K562 (cell line): ENCODE data around the gene ZIC2. TPM values are rescaled to one million over a fixed set of nuclear protein-coding genes. Genes with fewer than 3 reads are reported as not detected.

Experiments
- ATAC-seq: fragments of 200-7000 bp; cut with Tn5 transposase; 3 replicates; pipeline ENCODE4 v1.9.1; 2020; ENCODE audit warnings: moderate library complexity
- BruUV-seq: library from RNA; stranded (reverse); fragments of 400-500 nt; replicated peaks from 2 replicates; lab custom pipeline; 2021; lab: Mats Ljungman, UMichigan
- CTCF ChIA-PET: fragments of 300-600 bp; formaldehyde crosslinking; extraction: SDS; loops from one replicate; lab custom pipeline; 2021; ENCODE audit warnings: low intra/inter-chr PET ratio; lab: Yijun Ruan, JAX
- POLR2A ChIA-PET: fragments of 300-600, 350-650 bp; sonication (Branson Sonifier 250); formaldehyde crosslinking; extraction: SDS; loops from one replicate; lab custom pipeline; 2021; ENCODE audit warnings: antibody characterized with exemption, inconsistent platforms; lab: Yijun Ruan, JAX
- DNase-seq, 4 experiments: peaks; one replicate each; pipeline versions ENCODE4 v3.0.0 to v3.0.0-alpha.2; 2011 to 2018; ENCODE audit warnings: low spot score in 3 of 4, mixed read lengths in 3 of 4; ENCODE audit errors: extremely low read depth in 1 of 4
- FAIRE-seq: peaks from 2 replicates; lab custom pipeline; 2011; peaks lifted over from hg19 to GRCh38; lab: Jason Lieb, UNC
- H2AFZ ChIP-seq: 2 replicates; pipeline ENCODE4 v1.6.0; 2011; ENCODE audit warnings: low read depth, low read length, control low read depth, inconsistent platforms
- H3K27ac ChIP-seq: fragments of 200-600 bp; 3 replicates; pipeline ENCODE4 v1.8.0; 2011; ENCODE audit warnings: low read depth, mild to moderate bottlenecking, control low read depth, inconsistent platforms, low read length, moderate library complexity, mixed read lengths; ENCODE audit errors: extremely low read depth
- H3K27me3 ChIP-seq, 2 experiments: fragments of 300-600 bp in 1 of 2; 2 replicates in 1 of 2; 3 replicates in 1 of 2; pipeline versions ENCODE4 v1.6.0 to v1.8.0; 2011; ENCODE audit warnings: inconsistent platforms in 2 of 2, low read length in 2 of 2, mild to moderate bottlenecking in 1 of 2, mixed read lengths in 1 of 2, moderate library complexity in 1 of 2; ENCODE audit not compliant: control insufficient read depth in 2 of 2, insufficient read depth in 2 of 2
- H3K36me3 ChIP-seq: fragments of 300-600 bp; 3 replicates; pipeline ENCODE4 v1.8.0; 2011; ENCODE audit warnings: mild to moderate bottlenecking, low read length, inconsistent platforms; ENCODE audit not compliant: control insufficient read depth, insufficient read depth
- H3K4me1 ChIP-seq, 2 experiments: fragments of 200-600 bp in 1 of 2; replicated peaks in 1 of 2; 2 replicates in 1 of 2; 3 replicates in 1 of 2; pipeline versions ENCODE4 v1.5.1 to v1.8.0; 2011; ENCODE audit warnings: inconsistent platforms in 2 of 2, low read length in 2 of 2, mild to moderate bottlenecking in 1 of 2, mixed read lengths in 1 of 2, moderate library complexity in 1 of 2; ENCODE audit not compliant: control insufficient read depth in 2 of 2, insufficient read depth in 2 of 2
- H3K4me2 ChIP-seq: 2 replicates; pipeline ENCODE4 v1.6.1; 2011; ENCODE audit warnings: low read length, control low read depth, inconsistent platforms, mixed read lengths; ENCODE audit not compliant: insufficient read depth
- H3K4me3 ChIP-seq: fragments of 200-600 bp; sonication (generic), shearing (Covaris generic); 2 replicates; pipeline ENCODE4 v1.5.1; 2016; ENCODE audit warnings: control low read depth, inconsistent platforms
- H3K79me2 ChIP-seq: fragments of 200-600 bp; 3 replicates; pipeline ENCODE4 v1.8.0; 2011; ENCODE audit warnings: low read length, inconsistent platforms; ENCODE audit not compliant: control insufficient read depth, insufficient read depth
- H3K9ac ChIP-seq, 2 experiments: 2 replicates each; pipeline versions ENCODE4 v1.6.0 to v1.6.1; 2011; ENCODE audit warnings: low read depth in 2 of 2, low read length in 2 of 2, control low read depth in 1 of 2, inconsistent platforms in 1 of 2, mild to moderate bottlenecking in 1 of 2, mixed read lengths in 1 of 2; ENCODE audit not compliant: insufficient read depth in 1 of 2
- H3K9me1 ChIP-seq: one replicate; pipeline ENCODE4 v1.6.0; 2011; ENCODE audit warnings: inconsistent platforms, mild to moderate bottlenecking, low read length, moderate library complexity; ENCODE audit not compliant: control insufficient read depth, insufficient read depth
- H3K9me3 ChIP-seq: replicated peaks from 2 replicates; pipeline ENCODE4 v1.5.1; 2011; ENCODE audit warnings: low read depth, low read length, inconsistent platforms; ENCODE audit not compliant: control insufficient read depth, insufficient read depth
- H4K20me1 ChIP-seq: replicated peaks from 2 replicates; pipeline ENCODE4 v1.6.1; 2011; ENCODE audit warnings: low read length, inconsistent platforms, mixed read lengths; ENCODE audit not compliant: control insufficient read depth, insufficient read depth
- CREM ChIP-seq: IDR thresholded peaks from 2 replicates; pipeline ENCODE4 v1.6.1; 2014; ENCODE audit warnings: antibody characterized with exemption, low read depth
- ESRRB ChIP-seq: fragments of 250-450 bp; sonication (Bioruptor Pico); IDR thresholded peaks from 2 replicates; pipeline ENCODE4 v1.5.0; 2020; ENCODE audit warnings: mild to moderate bottlenecking, moderate library complexity, borderline replicate concordance
- FOXJ3 ChIP-seq: sonication (generic); formaldehyde crosslinking; IDR thresholded peaks from 2 replicates; pipeline ENCODE4 v1.4.0; 2020; ENCODE audit warnings: mild to moderate bottlenecking, missing genetic modification reagents
- IFI16 ChIP-seq: fragments of 250-450 bp; sonication (Bioruptor Pico); IDR thresholded peaks from 2 replicates; pipeline ENCODE4 v2.1.2; 2022; ENCODE audit warnings: mild to moderate bottlenecking, inconsistent platforms
- KDM5B ChIP-seq: fragments of 200-600 bp; sonication (generic); IDR thresholded peaks from 2 replicates; pipeline ENCODE4 v1.6.1; 2012; ENCODE audit warnings: low read depth, mild to moderate bottlenecking, moderate library complexity, low read length, control low read depth, inconsistent platforms; ENCODE audit not compliant: insufficient replicate concordance
- RFX1 ChIP-seq: fragments of 450-650 bp; IDR thresholded peaks from 2 replicates; pipeline ENCODE4 v1.6.1; 2016; ENCODE audit warnings: mild to moderate bottlenecking, moderate library complexity
- RFX7 ChIP-seq: fragments of 250-450 bp; sonication (Bioruptor Pico); IDR thresholded peaks from 2 replicates; pipeline ENCODE4 v1.5.1; 2021; ENCODE audit warnings: mild to moderate bottlenecking
- ZBED1 ChIP-seq: IDR thresholded peaks from 2 replicates; pipeline ENCODE4 v1.6.1; 2014
- ZNF695 ChIP-seq: fragments of 450-650 bp; formaldehyde crosslinking; IDR thresholded peaks from 2 replicates; pipeline ENCODE4 v1.4.0; 2020; ENCODE audit warnings: mild to moderate bottlenecking, moderate library complexity
- WGBS: fragments of 100-300 bp; shearing (Covaris generic); methylation state at CpG from one replicate; pipeline ENCODE4 v1.1.6; 2016; ENCODE audit warnings: low coverage, mixed read lengths; ENCODE audit not compliant: insufficient coverage; ENCODE audit errors: missing lambda C conversion rate; 5-methylcytosine and 5-hydroxymethylcytosine counted together
- in situ Hi-C: fragments of 300-500 bp; cut with MboI; formaldehyde crosslinking; loops from 4 replicates; pipeline ENCODE4 v1.15.0; 2018; ENCODE audit warnings: inconsistent platforms, mixed read lengths
- intact Hi-C: fragments of 100-400 bp; cut with micrococcal nuclease; formaldehyde crosslinking; loops from 2 replicates; pipeline ENCODE4 v1.14.2; 2022
- polyA plus RNA-seq, 8 experiments: library from polyadenylated mRNA; depleted of rRNA in 4 of 8; stranded (reverse) in 5 of 8; unstranded in 3 of 8; fragments of >200 nt; fragmentation: Nextera tagmentation in 2 of 8; fragmentation: Illumina TruSeq in 1 of 8; extraction: Ambion mirVana in 2 of 8; extraction: Trizol in 1 of 8; gene quantifications; 2 replicates each; pipeline versions ENCODE4 v1.2.1 to v1.2.3, GENCODE V29; 2011 to 2014; ENCODE audit warnings: inconsistent platforms in 1 of 8, missing spikeins in 1 of 8
- total RNA-seq, 7 experiments: library from RNA; depleted of rRNA in 6 of 7; stranded (reverse); fragments of >200 nt in 6 of 7; fragmentation: Illumina TruSeq in 2 of 7; extraction: Trizol in 2 of 7; gene quantifications; 2 replicates each; pipeline versions ENCODE4 v1.2.1 to v1.2.3, GENCODE V29; 2011 to 2021; ENCODE audit warnings: low replicate concordance in 1 of 7
- TF ChIP-seq, protein P1 (sequence below): sonication (generic); formaldehyde crosslinking; IDR thresholded peaks from 2 replicates; pipeline ENCODE4 v1.8.0; 2022; ENCODE audit warnings: mild to moderate bottlenecking, missing genetic modification reagents
- TF ChIP-seq, protein P2 (sequence below), 2 experiments: fragments of 450-650 bp; IDR thresholded peaks; 2 replicates each; pipeline ENCODE4 v1.6.1; 2016; ENCODE audit warnings: mild to moderate bottlenecking in 2 of 2, borderline replicate concordance in 1 of 2, low read depth in 1 of 2, moderate library complexity in 1 of 2

ZIC2 gene
- total and polyA plus RNA-seq, 9 of the 15 experiments (the other 6 are each of a cell fraction or from before 2014, with no cell fraction given), result 1.8 to 18.0 (median 4.5) TPM

DNA sequence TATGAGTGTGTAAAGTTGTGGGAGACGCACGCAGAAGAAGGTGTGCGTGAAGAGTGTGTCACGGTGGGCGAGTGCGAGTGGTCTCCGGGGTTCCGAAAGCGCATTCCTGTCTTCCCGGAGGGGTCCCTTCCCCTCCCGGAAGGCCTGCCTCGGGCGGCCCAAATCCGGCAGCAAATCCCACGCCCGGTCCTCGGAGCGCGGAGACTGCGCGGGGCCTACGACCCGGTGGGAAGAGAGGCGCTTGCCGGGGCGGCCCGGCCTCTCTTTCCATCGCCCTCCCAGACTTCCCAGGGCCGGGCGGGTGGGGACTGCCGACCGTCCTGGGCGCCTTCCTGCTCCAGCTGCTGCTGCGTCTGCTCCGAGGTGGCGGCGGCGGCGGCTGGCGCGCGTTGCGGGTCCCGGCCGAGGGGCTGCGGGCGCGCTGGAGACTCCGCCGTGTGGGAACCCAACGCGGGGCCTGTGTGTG lies 12.1 kb upstream of the ZIC2 start (continued):
- TF ChIP-seq IFI16 (CRISPR knock-in tag) (no peak), ZBED1 (no peak)
- TF ChIP-seq, all 486 proteins: peak for 3

DNA sequence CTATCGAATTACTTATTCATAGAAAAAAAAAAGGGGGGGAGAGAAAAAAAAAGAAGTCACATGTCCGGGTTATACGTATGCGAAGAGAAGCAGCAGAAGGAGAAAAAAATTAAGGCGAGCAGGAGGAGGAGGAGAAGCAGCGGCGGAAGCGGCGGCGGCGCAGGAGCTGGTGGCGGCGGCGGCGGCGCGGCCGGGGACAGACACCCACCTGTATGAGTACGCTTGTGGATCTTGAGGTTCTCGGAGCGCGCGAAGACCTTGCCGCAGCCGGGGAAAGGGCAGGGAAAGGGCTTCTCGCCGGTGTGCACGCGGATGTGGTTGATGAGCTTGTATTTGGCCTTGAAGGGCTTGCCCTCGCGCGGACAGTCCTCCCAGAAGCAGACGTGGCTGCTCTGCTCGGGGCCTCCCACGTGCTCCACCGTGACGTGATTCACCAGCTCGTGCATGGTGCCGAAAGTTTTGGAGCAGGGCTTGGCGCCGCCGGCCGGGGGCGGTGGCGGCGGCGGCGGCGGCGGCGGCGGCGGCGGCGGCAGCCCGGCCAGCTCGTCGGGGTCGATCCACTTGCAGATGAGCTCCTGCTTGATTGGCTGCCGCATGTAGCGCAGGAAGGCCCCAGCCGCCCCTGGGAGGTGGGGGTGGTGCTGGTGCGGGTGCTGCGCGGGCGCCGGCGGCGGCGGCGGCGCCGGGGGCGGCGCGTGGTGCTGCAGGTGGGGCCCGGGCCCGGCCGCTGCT lies 11.5 kb upstream of the ZIC2 start:
- Histone ChIP-seq H2AFZ (peak overlapping the region; percentile 94), H3K9ac (peak overlapping the region; percentile 71 to 99; a peak in 3 of 4 replicates), H3K36me3 (peaks cover 12% of the 10 kb centered on the region; the same call in 1 of the 3 replicates), H3K4me1 (peaks cover 0 to 40% of the 10 kb centered on the region in 2 experiments; a peak in 3 of 5 replicates), H3K79me2 (peaks cover 14% of the 10 kb centered on the region; the same call in 2 of the 3 replicates), H3K27me3 (no peaks in the 10 kb centered on the region), H3K27ac (peak overlapping the region; percentile 84), H3K4me2 (peak overlapping the region; percentile 84; the same call in 1 of the 2 replicates), H3K4me3 (peak overlapping the region; percentile 56), H3K9me3 (no peaks in the 10 kb centered on the region), H4K20me1 (no peaks in the 10 kb centered on the region), H3K9me1 (no peaks in the 10 kb centered on the region)
- POLR2A ChIA-PET, result interaction anchor here (0.7 to 2.7 kb wide), 3 partner anchors 11 to 38 kb away, joined by 3 to 14 read pairs (median 7); partner anchors contain the start of gene ZIC2
- CTCF ChIA-PET, result no interaction called here
- in situ Hi-C loops, result no loop called here
- no TSS peak for BruUV-seq
- ATAC-seq, result peak; percentile 77
- intact Hi-C loops, result no loop called here
- under 1% methylated on average over 26 of the region's 79 CpGs for WGBS
- no peak for FAIRE-seq
- peak; percentile 76 to 91 (median 82) for DNase-seq
- TF ChIP-seq, protein P1, sequence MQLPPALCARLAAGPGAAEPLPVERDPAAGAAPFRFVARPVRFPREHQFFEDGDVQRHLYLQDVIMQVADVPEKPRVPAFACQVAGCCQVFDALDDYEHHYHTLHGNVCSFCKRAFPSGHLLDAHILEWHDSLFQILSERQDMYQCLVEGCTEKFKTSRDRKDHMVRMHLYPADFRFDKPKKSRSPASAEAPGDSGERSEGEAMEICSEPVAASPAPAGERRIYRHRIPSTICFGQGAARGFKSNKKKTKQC, result peak; percentile 75; the same call in 1 of the 2 replicates
- TF ChIP-seq, protein P2, sequence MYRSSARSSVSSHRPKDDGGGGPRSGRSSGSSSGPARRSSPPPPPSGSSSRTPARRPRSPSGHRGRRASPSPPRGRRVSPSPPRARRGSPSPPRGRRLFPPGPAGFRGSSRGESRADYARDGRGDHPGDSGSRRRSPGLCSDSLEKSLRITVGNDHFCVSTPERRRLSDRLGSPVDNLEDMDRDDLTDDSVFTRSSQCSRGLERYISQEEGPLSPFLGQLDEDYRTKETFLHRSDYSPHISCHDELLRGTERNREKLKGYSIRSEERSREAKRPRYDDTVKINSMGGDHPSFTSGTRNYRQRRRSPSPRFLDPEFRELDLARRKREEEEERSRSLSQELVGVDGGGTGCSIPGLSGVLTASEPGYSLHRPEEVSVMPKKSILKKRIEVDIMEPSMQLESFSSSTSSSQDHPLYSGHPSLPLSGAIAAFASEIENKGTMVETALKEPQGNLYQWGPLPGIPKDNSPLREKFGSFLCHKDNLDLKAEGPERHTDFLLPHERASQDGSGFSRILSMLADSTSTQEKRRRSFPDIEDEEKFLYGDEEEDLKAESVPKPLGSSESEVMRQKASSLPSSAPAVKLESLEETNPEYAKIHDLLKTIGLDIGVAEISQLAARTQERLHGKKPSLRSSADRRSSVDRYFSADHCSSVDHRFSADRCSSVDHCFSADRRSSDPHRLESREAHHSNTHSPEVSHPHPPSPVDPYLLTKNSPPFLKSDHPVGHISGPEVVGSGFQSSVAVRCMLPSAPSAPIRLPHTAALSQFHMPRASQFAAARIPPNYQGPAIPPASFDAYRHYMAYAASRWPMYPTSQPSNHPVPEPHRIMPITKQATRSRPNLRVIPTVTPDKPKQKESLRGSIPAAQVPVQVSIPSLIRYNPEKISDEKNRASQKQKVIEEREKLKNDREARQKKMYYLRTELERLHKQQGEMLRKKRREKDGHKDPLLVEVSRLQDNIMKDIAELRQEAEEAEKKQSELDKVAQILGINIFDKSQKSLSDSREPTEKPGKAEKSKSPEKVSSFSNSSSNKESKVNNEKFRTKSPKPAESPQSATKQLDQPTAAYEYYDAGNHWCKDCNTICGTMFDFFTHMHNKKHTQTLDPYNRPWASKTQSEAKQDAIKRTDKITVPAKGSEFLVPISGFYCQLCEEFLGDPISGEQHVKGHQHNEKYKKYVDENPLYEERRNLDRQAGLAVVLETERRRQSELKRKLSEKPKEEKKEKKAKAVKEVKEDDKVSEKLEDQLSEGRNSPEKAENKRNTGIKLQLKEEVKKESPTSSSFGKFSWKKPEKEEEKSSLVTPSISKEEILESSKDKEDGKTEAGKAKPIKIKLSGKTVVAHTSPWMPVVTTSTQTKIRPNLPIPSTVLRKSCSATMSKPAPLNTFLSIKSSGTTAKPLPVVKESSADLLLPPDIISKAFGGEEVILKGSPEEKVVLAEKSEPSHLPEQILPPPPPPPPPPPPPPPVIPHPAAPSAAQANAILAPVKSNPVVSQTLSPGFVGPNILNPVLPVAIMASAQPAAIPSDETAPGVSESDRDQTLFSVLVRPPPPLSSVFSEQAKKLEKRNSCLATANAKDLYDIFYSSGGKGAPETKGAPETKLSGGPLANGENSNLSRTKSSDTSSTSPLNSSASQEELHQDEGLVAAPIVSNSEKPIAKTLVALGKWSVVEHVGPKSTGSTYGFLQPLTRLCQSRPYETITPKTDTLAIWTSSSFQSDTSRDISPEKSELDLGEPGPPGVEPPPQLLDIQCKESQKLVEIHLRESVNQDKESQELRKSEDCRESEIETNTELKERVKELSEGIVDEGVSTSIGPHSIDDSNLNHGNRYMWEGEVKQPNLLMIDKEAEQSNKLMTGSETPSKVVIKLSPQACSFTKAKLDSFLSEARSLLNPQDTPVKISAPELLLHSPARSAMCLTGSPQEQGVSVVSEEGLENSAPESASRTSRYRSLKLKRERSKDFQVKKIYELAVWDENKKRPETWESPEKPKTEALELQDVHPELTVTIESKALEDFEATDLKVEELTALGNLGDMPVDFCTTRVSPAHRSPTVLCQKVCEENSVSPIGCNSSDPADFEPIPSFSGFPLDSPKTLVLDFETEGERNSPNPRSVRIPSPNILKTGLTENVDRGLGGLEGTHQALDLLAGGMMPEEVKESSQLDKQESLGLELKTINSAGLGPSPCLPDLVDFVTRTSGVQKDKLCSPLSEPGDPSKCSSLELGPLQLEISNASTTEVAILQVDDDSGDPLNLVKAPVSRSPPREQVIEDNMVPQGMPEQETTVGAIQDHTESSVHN (IDR thresholded peaks at IDR 0.05; ENCODE audit: borderline replicate concordance in 1 of 2, low read depth in 1 of 2), result no peak
- no peak for TF ChIP-seq RFX7 (CRISPR knock-in tag)
- TF ChIP-seq CREM, result peak; percentile 58
- TF ChIP-seq ZNF695 (CRISPR knock-in tag), result no peak
- TF ChIP-seq RFX1, result no peak
- TF ChIP-seq ESRRB (CRISPR knock-in tag), result no peak
- TF ChIP-seq FOXJ3 (CRISPR knock-in tag), result no peak
- TF ChIP-seq KDM5B, result peak; percentile 45
